Fibroblast of the aortic adventitia (primary cell): ENCODE data around the gene GGN. TPM values are rescaled to one million over a fixed set of nuclear protein-coding genes. Genes with fewer than 3 reads are reported as not detected.

ENCODE experiments used
- DNase-seq: peaks from one replicate; pipeline ENCODE4 v3.0.0-alpha.2; 2010; ENCODE audit warnings: low read depth
- H3K4me3 ChIP-seq: 2 replicates; pipeline ENCODE4 v1.5.1; 2011; ENCODE audit warnings: low read depth, mild to moderate bottlenecking, control low read depth, low read length, moderate library complexity
- total RNA-seq: library from RNA; depleted of rRNA; stranded (reverse); fragments of >200 nt; gene quantifications from 2 replicates; pipeline ENCODE4 v1.2.3, GENCODE V29; 2012; ENCODE audit warnings: low replicate concordance
- TF ChIP-seq, protein P1 (sequence below): IDR thresholded peaks from 2 replicates; pipeline ENCODE4 v1.5.1; 2011; ENCODE audit warnings: mild to moderate bottlenecking, low read length, control low read depth, inconsistent platforms; ENCODE audit not compliant: insufficient read depth

Gene GGN
- total RNA-seq, 1 donor = 1.3 TPM

DNA sequence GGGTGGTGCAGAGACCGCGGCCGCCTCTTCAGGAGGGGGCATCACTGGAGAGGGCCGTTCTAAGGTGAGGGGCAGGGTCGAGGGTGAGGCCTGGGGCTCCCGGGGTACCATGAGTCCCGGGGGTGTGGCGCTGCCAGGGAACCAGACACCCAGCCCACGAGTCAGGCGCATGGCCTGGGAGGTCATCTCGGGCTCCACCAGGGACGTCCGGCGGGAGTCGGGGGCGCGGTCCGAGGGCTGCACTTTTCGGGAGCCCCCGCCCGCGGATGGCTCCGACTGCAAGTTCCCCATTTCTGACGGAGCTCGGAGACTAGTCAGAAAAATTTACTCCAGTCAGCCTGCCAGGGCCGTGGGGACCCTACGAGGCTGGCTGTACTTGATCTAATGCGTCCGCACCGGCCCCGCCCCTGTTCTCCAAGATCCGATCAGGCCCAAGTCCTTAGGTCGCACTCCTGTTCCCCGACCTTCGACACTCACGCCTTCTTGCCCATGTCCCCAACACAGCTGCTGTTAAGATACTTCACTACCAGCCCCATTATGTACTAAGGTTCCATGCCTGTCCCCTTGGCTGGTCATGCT, 774 bp downstream of the GGN start:
- H3K4me3 ChIP-seq = peak overlapping the region; percentile 90
- no peak for DNase-seq
- TF ChIP-seq, protein P1, sequence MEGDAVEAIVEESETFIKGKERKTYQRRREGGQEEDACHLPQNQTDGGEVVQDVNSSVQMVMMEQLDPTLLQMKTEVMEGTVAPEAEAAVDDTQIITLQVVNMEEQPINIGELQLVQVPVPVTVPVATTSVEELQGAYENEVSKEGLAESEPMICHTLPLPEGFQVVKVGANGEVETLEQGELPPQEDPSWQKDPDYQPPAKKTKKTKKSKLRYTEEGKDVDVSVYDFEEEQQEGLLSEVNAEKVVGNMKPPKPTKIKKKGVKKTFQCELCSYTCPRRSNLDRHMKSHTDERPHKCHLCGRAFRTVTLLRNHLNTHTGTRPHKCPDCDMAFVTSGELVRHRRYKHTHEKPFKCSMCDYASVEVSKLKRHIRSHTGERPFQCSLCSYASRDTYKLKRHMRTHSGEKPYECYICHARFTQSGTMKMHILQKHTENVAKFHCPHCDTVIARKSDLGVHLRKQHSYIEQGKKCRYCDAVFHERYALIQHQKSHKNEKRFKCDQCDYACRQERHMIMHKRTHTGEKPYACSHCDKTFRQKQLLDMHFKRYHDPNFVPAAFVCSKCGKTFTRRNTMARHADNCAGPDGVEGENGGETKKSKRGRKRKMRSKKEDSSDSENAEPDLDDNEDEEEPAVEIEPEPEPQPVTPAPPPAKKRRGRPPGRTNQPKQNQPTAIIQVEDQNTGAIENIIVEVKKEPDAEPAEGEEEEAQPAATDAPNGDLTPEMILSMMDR = no peak

- H3K4me3 ChIP-seq = no peak overlapping the region
- TF ChIP-seq, protein P1 = no peak
- no peak for DNase-seq
Observed at GRCh38 chr19:38386300-38386970, 1.4 kb downstream of the GGN start.

GRCh38 chr19:38385804-38386257, 2.0 kb downstream of the GGN start:
- no peak for DNase-seq
- TF ChIP-seq, protein P1 = no peak
- no peak overlapping the region for H3K4me3 ChIP-seq

- no peak overlapping the region for H3K4me3 ChIP-seq
- no peak for DNase-seq
- TF ChIP-seq, protein P1 = no peak
Observed at GRCh38 chr19:38385057-38385803, 2.6 kb downstream of the GGN start.

DNA sequence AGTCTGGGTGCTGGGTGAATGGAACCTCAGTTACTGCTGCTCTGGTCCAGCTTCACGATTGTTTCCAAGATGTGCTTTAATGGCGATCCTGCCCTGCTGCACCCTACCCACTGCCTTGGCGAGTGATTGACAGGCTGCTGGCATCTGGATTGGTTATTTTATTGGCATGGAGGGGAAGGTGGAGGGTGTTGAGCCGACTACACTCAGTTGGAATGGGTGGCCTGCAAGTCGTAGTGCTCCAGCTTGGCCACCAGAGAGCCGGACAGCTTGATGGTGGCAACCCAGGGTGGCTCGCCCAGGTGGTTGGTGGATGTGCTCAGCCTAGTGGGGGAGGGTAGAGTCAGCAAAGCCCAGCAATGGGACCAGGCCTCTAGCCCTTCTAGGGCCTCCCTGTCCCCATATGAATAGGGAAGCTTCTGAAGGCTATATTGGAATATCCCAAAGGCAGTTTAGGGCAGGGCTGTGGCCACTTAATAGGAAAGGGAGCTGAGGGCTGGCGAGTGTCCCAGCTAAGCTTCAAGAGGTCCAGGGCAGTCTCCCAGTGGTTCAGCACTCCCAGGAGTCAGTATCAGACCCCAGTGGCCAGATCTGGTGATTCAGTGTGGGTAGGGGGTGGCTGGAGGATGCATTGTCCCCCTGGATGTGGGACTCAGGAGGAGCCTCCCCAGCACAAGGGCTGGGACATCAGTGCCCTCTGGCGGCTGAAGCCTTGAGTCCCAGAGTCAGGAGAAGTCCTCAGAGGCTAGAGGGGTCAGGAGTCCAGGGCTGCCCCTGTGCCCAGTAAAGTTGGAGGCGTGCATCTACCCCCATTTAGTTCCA, 3.4 kb downstream of the GGN start:
- no peak overlapping the region for H3K4me3 ChIP-seq
- TF ChIP-seq, protein P1 = peak; percentile 34
- DNase-seq = no peak

GRCh38 chr19:38383743-38384142, 4.1 kb downstream of the GGN start:
- TF ChIP-seq, protein P1 = no peak
- DNase-seq = no peak
- no peak overlapping the region for H3K4me3 ChIP-seq
